HG02840 (cell line): ENCODE data around the gene KLK14.

Experiments
- ATAC-seq: cut with Tn5 transposase; IDR thresholded peaks from one replicate; pipeline ENCODE4 v1.9.1; 2021; ENCODE audit warnings: mild to moderate bottlenecking, moderate library complexity, moderate number of reproducible peaks; ENCODE audit not compliant: unreplicated experiment, low FRiP score

KLK14 gene, protein sequence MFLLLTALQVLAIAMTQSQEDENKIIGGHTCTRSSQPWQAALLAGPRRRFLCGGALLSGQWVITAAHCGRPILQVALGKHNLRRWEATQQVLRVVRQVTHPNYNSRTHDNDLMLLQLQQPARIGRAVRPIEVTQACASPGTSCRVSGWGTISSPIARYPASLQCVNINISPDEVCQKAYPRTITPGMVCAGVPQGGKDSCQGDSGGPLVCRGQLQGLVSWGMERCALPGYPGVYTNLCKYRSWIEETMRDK

DNA sequence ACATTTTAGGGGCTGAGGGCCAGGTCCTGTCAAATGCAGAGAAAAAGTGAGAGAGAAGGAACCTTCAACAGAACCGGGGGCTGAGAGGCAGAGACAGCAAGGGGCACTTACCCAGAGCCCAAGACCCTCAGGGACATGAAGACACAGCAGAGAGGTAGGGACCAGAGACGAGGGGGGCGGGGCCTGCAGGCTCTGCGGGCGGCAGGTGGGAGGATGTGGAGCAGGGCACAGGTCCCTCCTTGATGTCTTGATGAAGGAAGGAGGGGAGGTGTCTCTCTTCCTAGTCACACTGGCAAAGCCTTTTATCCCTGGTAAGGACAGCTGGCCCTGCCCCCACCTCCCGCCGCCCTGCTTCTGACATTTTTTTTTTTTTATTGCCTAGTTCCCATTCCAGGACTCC lies at the start of gene KLK14:
KLK14 (minus strand) TSS at position 277 of the 400 bp plus-strand sequence; CDS start at position 4, 273 bp downstream.
- no peak for ATAC-seq

DNA sequence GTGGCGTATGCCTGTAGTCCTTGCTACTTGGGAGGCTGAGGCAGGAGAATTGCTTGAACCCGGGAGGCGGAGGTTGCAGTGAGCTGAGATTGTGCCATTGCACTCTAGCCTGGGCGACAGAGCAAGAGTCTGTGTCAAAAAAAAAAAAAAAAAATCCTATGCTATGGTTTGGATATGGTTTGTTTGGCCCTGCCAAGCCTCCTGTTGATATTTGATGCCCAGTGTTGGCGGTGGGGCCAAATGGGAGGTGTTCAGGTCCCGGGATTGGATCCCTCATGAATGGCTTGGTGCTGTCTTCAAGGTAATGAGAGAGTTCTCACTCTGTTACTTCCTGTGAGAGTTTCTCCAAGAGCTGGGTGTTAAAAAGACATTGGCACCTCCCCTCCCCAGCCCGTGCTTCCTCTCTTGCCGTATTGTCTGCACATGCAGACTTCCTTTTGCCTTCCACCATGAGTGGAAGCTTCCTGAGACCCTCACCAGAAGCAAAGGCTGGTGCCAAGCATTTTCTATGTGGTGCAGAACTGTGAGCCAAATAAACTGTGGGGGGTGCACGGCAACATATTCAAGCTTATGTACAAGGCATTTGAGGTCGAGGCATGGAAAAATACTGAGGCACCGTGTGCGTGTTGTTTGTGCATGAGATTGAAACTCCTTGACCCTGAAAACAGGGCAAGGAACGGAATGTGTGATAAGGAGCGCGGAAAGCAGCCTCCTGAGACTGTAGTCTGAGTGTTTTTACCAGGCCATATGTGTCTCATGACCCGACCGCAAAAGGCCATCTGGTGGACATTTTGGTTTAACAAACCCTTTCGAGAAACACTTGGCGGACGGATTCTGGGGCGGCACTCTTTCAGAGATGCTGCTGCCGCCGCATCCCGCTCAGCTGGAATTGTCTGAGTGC lies 49.3 kb upstream of the KLK14 start:
- ATAC-seq: no peak

GRCh38 chr19:51129716-51130115 lies 47.0 kb upstream of the KLK14 start:
- ATAC-seq: no peak

DNA sequence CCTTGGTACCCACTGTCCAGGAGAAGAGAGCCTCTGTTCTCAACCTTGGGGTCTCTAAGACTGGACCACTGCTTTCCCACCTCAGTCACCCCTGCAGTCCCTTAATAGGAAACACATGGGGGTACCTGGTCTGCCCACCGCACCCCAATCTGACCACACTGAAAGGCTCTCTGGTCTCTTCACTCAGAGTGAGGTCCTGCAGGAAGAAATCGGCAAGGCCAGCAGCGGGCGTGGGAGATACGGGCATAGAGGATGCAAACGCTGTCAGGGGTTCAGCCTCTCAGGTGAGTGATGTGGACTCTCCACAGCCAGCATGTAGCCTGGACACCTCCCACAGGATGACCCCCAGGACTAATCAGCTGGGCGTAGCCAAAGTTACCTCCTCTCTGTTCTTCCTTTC lies 45.5 kb upstream of the KLK14 start:
- no peak for ATAC-seq

DNA sequence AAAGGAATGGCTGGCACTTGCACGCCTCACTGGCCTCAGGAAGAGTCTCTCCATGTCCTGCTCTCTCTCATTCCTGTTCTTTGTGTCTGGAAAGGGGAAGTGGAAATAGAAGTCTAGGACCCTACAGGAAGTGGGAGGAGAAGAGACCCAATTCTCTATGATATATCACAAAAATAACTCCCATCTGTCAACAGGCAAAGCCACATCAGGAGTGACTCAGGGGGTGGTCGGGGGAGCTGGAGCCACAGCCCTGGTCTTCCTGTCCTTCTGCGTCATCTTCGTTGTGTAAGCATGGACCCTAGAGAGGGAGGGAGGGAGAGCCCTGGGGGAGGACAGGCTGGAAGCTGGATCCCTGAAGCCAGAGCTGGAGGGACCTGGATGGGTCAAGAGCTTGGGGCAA lies 45.1 kb upstream of the KLK14 start:
- no peak for ATAC-seq

DNA sequence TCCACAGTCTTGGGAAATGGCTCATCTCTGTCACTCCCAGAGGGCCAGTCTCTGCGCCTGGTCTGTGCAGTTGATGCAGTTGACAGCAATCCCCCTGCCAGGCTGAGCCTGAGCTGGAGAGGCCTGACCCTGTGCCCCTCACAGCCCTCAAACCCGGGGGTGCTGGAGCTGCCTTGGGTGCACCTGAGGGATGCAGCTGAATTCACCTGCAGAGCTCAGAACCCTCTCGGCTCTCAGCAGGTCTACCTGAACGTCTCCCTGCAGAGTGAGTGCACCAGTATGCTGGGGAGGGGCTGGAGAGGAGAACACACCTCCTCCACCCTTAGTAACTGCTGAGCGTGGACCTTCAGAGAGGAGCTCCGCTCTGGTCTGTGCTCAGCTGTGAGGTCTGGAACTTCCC lies 44.3 kb upstream of the KLK14 start:
- ATAC-seq: no peak

- no peak for ATAC-seq
These were observed 42.9 kb upstream of the KLK14 start for GRCh38 chr19:51125421-51126075.

DNA sequence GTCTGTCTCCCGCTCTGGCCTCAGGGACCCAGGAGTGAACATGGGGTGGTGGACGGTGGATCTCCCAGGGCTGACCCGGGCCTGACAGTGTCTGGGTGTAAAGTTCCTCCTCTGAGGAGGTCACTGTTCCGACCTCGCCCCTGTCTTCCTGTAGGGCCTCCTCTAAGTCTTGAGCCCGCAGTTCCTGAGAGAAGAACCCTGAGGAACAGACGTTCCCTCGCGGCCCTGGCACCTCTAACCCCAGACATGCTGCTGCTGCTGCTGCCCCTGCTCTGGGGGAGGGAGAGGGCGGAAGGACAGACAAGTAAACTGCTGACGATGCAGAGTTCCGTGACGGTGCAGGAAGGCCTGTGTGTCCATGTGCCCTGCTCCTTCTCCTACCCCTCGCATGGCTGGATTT lies 42.0 kb upstream of the KLK14 start, which contains the start of gene SIGLEC9:
SIGLEC9 (plus strand) TSS at position 178 of the 400 bp plus-strand sequence; CDS start at position 247, 69 bp downstream.
- no peak for ATAC-seq

GRCh38 chr19:51124216-51124615 lies 41.5 kb upstream of the KLK14 start:
- no peak for ATAC-seq

DNA sequence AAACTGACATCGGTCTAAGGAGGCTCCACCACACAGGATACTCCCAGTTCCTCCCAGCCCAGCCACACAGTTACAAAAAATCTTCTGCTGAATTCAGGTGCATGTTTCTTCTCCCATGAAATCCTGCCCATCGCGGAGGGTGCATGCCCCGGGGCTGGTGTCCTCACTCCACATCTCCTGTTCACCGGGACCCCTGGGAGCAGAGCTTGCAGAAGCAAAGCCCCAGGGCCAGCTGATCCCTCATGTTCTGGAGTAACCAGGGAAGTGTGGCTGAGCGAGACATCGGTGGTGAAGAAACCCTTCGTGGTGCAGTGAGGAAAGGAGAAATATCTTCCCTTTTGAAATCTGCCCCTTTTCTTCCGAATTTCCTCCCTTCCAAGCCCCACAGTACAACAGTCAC lies 41.1 kb upstream of the KLK14 start:
- ATAC-seq: no peak

GRCh38 chr19:51123381-51123800 lies 40.7 kb upstream of the KLK14 start:
- ATAC-seq: no peak

- no peak for ATAC-seq
These were observed 39.7 kb upstream of the KLK14 start for GRCh38 chr19:51122112-51122981.

DNA sequence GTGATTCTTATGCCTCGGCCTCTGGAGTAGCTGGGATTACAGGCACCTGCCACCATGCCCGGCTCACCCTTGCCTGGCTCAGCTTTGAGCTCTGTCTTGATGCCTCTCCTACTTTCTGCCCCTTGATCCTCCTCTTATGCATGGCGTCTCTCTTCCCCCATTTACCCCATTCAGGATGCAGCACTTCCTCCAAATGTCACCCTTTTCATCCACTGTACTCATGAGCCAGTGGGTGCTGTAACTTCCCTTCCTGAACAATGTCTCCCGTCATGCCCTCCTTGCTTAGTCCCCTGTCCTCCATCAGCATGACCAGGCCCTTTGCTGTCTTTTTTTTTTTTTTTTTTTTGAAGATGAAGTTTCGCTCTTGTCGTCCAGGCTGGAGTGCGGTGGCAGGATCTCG lies 38.6 kb upstream of the KLK14 start:
- no peak for ATAC-seq

DNA sequence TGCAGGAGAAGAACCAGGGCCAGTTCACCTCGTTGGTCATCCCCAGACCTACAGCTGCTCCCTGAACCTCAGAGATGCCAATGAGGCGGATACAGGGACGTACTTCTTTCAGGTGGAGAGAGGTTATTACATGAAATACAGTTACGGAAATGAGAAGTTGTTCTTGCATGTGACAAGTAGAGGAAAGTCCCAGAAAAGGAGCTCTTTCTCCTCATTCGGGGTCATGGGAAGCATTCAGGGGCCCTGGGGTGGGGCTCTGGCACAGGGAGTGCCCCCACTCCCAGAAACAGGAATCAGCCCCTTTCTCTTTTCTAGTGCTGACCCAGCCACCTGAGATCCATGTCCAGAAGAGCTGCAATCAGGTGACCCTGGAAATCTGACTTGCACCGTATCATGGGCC lies 37.5 kb upstream of the KLK14 start:
- no peak for ATAC-seq

DNA sequence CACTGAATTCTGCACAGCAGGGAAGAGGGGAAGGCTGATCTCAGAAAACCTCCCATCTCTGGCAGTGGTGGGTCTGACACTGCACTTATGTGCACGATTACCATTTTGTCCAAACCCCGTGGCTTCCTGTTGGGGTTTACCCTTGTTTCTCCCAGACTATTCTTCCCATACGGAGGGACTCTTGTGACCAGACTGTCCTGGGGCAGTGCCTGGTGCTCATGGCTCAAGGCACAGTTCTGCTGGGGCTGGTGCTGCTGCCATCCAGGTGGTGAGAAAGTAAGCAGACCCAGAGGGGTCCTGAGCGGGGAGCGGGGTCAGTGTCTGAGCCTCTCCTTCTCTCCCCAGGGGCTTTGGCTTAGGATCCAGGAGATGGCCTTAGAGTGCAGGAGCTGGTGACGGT lies 36.9 kb upstream of the KLK14 start:
- no peak for ATAC-seq

DNA sequence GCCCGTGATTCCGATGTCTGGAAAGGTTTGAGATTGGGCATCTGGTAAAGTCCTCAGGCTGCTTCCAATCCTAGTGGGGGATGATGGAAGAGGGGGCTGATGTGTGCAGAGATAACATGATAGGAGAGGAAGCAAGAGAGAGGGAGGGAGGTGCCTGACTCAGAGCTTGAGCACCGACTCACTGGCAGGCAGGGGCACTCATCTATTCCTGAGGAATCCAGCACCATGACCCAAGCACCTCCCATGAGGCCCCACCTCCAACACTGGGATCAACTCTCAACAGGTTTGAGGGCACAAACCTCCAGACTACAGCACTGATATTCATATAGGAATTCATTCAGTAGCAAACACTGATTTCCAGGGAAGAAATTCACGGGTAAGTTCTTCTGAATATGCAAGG lies 36.4 kb upstream of the KLK14 start:
- no peak for ATAC-seq

DNA sequence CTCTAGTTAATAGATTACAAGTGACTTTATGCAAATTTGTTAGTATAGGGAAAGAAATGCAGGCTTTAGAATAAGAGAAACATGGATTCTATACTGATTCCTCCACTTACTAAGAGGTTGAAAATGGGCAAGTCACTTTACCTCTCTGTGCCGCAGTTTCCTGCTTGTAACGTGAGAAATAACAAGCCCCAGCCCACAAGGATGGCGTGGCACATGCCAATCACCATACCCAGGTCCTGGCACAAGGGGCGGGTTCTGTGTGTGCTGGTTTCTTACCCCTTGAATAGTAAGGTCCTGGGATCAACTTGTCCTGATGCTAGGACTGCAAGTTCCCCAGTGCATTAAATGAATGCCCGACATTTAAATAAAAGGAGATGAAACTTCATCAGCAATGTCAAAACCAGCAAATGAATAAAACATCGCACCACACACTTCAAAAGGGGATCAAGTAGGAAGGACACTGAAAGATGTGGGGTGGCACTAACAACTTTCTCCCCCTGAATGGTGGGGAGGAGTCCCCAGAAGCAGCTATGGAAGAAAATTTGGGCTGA lies 34.1 kb upstream of the KLK14 start:
- no peak for ATAC-seq

- no peak for ATAC-seq
These were observed 31.5 kb upstream of the KLK14 start for GRCh38 chr19:51114087-51114729.

DNA sequence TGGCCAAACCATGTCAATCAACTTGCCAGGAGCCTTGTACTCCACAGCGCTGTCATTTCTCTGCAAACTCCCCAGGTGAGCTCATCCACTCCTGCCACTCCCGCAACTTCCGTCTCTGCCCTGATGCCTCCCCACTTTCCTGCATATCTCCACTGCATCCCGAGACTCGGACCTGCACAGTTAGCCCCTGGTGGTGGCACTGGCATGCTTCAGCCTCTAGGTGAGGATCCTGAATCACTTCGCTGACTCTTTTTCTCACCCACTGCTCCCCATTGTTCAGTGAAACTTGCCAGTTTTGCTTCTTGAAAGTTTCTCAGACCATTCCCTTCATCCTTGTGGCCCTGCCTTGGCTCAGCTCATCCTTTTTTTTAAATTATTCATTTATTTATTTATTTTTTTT lies 28.9 kb upstream of the KLK14 start:
- no peak for ATAC-seq

- ATAC-seq: no peak
These were observed 27.9 kb upstream of the KLK14 start for GRCh38 chr19:51110666-51110971.
